Activated T-cell treated with anti-CD3 and anti-CD28 coated beads for 48 hours (primary cell): Measurements from ENCODE around the gene ECPAS.
"Not testable (repeated sequence)": the region's sequence is repeated elsewhere in the genome, so short reads cannot be mapped to it uniquely, and the experiment has no call there.

Experiments
- DNase-seq: peaks from one replicate; pipeline ENCODE4 v3.0.0-alpha.2; 2020; ENCODE audit warnings: low read depth

The ECPAS gene

GRCh38 chr9:111334318-111334863 lies 149.8 kb downstream of the ECPAS start:
- DNase-seq: not testable (repeated sequence)

DNA sequence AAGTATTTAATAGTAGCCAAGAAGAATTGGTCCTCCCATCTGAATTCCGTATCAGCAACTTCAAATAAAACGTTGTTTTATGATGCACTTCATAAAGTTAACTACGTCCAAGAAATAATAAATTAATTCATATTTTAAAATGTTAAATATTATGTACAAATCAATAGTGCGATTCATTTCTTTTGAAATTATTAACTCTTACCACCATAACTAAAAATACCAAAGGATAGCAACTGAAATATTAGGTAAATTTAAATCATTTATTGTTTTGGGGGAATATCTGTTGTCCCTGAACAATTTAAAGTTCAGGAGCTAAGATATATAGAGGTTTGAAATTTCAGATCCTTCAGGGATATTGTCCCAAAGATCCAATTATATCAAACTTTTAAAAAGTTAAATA lies 154.1 kb downstream of the ECPAS start, which contains the start of gene OR2K2:
OR2K2 (minus strand) TSS at position 101 of the 400 bp plus-strand sequence. CDS start 1,791 bp downstream, outside the sequence.
- no peak for DNase-seq

DNA sequence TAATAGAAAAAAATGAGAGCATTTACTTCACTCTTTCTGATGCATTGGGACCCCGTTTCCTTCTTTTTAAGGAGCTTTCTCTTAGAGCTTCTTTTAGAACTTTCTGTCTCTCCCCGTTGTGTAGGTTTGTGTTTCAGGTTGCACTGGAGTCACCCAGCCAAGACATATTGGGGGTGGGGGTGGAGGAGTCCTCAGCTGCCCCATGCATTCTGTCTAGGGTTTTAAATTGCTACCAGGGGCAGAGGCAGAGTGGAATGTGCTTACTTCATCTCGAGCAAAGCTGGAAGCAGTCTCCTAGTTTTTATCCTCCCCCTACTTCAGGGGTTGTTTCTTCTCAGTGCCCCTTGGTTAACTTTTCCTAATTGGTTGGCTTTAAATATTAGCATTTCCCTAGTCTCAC lies 163.6 kb downstream of the ECPAS start:
- DNase-seq: no peak

DNA sequence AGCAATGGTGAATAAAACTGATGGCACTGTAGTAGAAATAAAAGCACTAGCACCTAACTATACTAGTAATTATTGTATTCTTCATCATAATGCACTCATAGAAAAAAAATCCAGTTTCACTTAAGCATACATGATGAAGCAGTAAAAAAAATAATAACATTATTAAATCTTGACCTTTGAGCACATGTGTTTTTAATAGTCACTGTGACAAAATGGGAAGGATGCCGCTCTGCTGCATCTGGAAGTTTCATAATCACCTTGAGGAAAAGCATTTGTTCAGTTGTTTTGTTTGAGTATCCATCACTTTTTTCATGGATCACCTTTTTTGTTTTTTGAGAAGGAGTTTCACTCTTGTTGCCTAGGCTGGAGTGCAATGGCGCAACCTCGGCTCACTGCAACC lies 167.4 kb downstream of the ECPAS start:
- DNase-seq: no peak
